Astrocyte of the cerebellum (primary cell): ENCODE results near the gene TNK2.

ENCODE experiments used
- DNase-seq: peaks from one replicate; pipeline ENCODE4 v3.0.0-alpha.2; 2011; ENCODE audit warnings: low read depth
- H3K4me3 ChIP-seq: 2 replicates; pipeline ENCODE4 v1.5.1; 2011; ENCODE audit warnings: mild to moderate bottlenecking, low read depth, low read length, moderate library complexity
- CTCF ChIP-seq: IDR thresholded peaks from 2 replicates; pipeline ENCODE4 v1.5.1; 2012; ENCODE audit warnings: low read length, low read depth, moderate library complexity, mild to moderate bottlenecking; ENCODE audit errors: missing control alignments
- in situ Hi-C: cut with HindIII; loops from 2 replicates; pipeline ENCODE4 v1.10.0; 2017; ENCODE audit warnings: low sequenced_read_pairs

TNK2 gene

DNA sequence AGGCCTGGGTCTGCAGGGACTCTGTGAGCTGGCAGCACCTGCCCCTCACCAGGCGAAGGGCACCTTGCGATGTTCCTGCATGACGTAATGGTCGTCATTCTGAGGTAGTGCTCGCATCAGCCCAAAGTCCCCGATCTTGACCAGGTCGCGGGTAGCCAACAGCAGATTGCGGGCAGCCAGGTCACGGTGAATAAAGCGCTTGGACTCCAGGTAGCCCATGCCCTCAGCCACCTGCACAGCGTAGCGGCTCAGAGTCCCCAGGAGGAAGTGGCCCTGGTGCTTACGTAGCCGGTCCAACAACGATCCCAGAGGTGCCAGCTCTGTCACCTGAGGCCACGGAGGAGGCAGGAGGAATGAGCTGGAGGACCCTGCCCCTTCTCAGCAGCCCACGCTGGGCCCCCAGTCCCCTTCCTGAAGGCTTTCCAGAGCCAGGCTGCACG is 26.3 kb downstream of the TNK2 start:
- no peak for TF ChIP-seq CTCF
- DNase-seq, result no peak
- no peak overlapping the region for H3K4me3 ChIP-seq
- in situ Hi-C loops, result no loop called here

DNA sequence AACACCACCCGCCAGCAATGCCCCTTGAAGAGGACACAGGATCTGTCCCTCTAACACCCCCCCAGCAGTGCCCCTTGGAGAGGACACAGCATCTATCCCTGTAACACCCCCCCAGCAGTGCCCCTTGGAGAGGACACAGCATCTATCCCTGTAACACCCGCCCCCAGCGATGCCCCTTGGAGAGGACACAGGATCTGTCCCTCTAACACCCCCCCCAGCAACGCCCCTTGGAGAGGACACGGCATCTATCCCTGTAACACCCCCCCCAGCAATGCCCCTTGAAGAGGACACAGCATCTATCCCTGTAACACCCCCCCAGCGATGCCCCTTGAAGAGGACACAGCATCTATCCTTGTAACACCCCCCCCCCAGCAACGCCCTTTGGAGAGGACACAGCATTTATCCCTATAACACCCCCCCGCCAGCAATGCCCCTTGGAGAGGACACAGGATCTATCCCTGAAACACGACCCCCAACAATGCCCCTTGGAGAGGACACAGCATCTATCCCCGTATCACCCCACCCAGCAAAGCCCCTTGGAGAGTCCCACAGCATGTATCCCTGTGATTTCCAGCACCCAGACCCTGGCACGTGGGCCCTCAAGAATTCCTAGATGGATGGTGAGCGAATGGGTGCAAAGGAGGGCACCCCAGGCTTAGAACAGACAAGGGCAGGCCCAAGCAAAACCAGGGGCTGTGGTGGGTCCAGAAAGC is 26.9 kb downstream of the TNK2 start:
- in situ Hi-C loops, result no loop called here
- TF ChIP-seq CTCF, result no peak
- H3K4me3 ChIP-seq, result no peak overlapping the region

GRCh38 chr3:195880037-195880431 is 28.3 kb downstream of the TNK2 start:
- in situ Hi-C loops, result no loop called here
- DNase-seq, result no peak
- TF ChIP-seq CTCF, result no peak
- H3K4me3 ChIP-seq, result no peak overlapping the region

More for the DNA sequence above, 26.9 kb downstream of the TNK2 start:
- no peak for DNase-seq

DNA sequence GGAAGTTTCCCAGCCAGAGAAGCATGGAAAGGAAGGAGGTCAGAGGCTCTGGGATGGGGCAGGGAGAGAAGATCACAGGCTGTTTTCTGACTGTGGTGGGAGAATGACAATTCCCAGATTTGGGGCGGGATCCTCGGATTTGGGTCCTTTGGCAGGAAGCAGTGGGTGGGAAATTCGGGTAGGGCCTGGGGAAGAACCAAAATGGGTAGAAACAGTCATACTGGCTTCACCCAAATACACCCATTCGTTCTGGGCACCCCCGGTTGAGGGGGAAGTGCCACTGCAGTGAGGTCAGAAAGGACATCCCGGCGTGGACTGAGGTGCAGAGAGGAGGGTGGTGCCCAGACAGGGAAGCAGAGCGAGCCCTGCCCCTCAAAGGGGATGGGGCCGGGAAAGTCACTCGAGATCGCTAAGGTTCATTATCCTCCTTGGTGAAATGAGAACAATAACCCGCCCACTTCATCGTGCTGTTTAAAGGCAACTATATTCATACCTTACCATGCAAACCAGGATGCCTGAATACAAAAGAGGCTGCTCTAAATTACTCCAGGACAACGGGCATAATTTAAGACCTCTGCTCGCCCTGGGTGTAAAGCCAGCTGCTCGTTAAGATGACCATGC is 28.8 kb downstream of the TNK2 start:
- H3K4me3 ChIP-seq, result no peak overlapping the region
- DNase-seq, result no peak
- TF ChIP-seq CTCF, result no peak
- in situ Hi-C loops, result no loop called here

DNA sequence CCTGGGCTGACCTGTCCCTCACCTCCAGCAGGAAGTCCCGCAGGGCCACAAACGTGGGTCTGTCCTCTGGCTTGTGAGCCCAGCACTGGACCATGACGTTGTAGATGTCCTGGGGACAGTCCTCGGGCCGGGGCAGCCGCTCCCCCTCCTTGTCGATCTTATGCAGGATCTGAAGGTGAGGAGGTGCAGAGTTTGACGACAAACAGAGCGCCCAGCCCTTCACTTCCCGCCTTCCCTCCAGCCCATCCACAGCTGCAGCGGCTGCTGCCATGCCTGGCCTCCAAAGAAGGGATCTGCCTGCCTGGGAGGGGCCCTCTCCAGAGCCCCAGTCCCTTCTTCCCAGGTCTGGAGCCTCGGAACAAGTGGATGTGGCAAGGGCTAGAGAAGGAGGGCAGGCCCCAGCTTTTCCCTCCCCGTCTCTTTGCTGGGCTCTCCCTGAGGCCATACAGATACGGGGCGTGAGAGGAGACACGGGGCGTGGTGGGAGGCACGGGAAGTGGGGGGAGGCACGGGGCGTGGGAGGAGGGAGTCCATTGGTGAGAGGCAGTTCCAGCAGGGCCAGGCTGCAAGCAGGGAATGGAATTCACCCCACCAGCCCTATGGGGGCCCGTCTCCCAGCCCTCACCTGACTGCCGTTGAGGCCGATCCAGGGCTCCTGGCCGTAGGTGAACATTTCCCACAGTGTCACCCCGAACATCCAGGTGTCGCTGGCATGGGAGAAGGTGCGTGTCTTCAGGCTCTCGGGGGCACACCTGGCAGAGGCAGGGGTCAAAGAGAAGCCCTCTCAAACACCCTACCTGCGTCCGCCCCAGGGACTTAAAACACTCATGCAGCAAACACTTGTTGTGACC is 29.7 kb downstream of the TNK2 start:
- no peak overlapping the region for H3K4me3 ChIP-seq
- no peak for DNase-seq
- in situ Hi-C loops, result no loop called here
- no peak for TF ChIP-seq CTCF

- no peak for DNase-seq
- H3K4me3 ChIP-seq, result no peak overlapping the region
- in situ Hi-C loops, result no loop called here
- TF ChIP-seq CTCF, result no peak
Measured at GRCh38 chr3:195877767-195878423, 30.5 kb downstream of the TNK2 start.
